ENCODE data around the gene PARD6G. TPM values are rescaled to one million over a fixed set of nuclear protein-coding genes. Genes with fewer than 3 reads are reported as not detected.

PARD6G gene
- total and polyA plus RNA-seq, 3 donors from 2014 or later, result 3.0 to 7.5 (median 5.3) TPM

- intact Hi-C loops (cut with DNase I; ENCODE audit: low total_unique reads), result no loop called here
- no peak for DNase-seq
These were observed 84.1 kb downstream of the PARD6G start for GRCh38 chr18:80163183-80163582.

GRCh38 chr18:80161781-80162417, 85.4 kb downstream of the PARD6G start:
- 84 to 85% methylated on average over 6 to 7 of the region's 7 CpGs for WGBS, 2 donors
- H3K27ac ChIP-seq, result no peak overlapping the region
- H3K27me3 ChIP-seq, result no peaks in the 10 kb centered on the region
- no peak overlapping the region for H3K4me3 ChIP-seq
- intact Hi-C loops (cut with DNase I; ENCODE audit: low total_unique reads), result no loop called here
- no peak for DNase-seq
- no peak for TF ChIP-seq POLR2A (IDR thresholded peaks at IDR 0.05)
- no peak for TF ChIP-seq CTCF (IDR thresholded peaks at IDR 0.05)
- H3K36me3 ChIP-seq (ENCODE audit: low read depth, missing control alignments), result no peaks in the 10 kb centered on the region
- no peaks in the 10 kb centered on the region for H3K4me1 ChIP-seq
- no peaks in the 10 kb centered on the region for H3K9me3 ChIP-seq

More at GRCh38 chr18:80163183-80163582, 84.1 kb downstream of the PARD6G start:
- no peaks in the 10 kb centered on the region for H3K4me1 ChIP-seq
- H3K36me3 ChIP-seq (ENCODE audit: low read depth, missing control alignments), result no peaks in the 10 kb centered on the region
- 96 to 99% methylated on average over 7 of the region's 7 CpGs for WGBS, 2 donors
- TF ChIP-seq POLR2A (IDR thresholded peaks at IDR 0.05) (no peak), CTCF (IDR thresholded peaks at IDR 0.05) (no peak)
- H3K9me3 ChIP-seq, result no peaks in the 10 kb centered on the region
- no peak overlapping the region for H3K4me3 ChIP-seq
- H3K27ac ChIP-seq, result no peak overlapping the region
- no peaks in the 10 kb centered on the region for H3K27me3 ChIP-seq

GRCh38 chr18:80159713-80160636, 87.3 kb downstream of the PARD6G start:
- TF ChIP-seq CTCF (IDR thresholded peaks at IDR 0.05), result peak; percentile 33 to 77 (median 50)
- no peak for TF ChIP-seq POLR2A (IDR thresholded peaks at IDR 0.05)
- no peaks in the 10 kb centered on the region for H3K4me1 ChIP-seq
- intact Hi-C loops (cut with DNase I; ENCODE audit: low total_unique reads), result no loop called here
- no peaks in the 10 kb centered on the region for H3K27me3 ChIP-seq
- 49 to 51% methylated on average over 38 to 99 of the region's 109 CpGs for WGBS, 2 donors
- H3K4me3 ChIP-seq, result peak overlapping the region; percentile 25 to 49
- no peak overlapping the region for H3K27ac ChIP-seq
- no peaks in the 10 kb centered on the region for H3K36me3 ChIP-seq (ENCODE audit: low read depth, missing control alignments)
- DNase-seq, result peak; percentile 49
- H3K9me3 ChIP-seq, result no peaks in the 10 kb centered on the region

GRCh38 chr18:80158365-80158764, 88.9 kb downstream of the PARD6G start:
- intact Hi-C loops (cut with DNase I; ENCODE audit: low total_unique reads), result no loop called here
- DNase-seq, result no peak
- H3K27me3 ChIP-seq, result no peaks in the 10 kb centered on the region

More at GRCh38 chr18:80158365-80158764, 88.9 kb downstream of the PARD6G start:
- WGBS, 2 donors, result 49 to 64% methylated on average over 3 to 5 of the region's 5 CpGs
- no peak for TF ChIP-seq CTCF (IDR thresholded peaks at IDR 0.05)
- TF ChIP-seq POLR2A (IDR thresholded peaks at IDR 0.05), result no peak
- H3K27ac ChIP-seq, result no peak overlapping the region
- no peak overlapping the region for H3K4me3 ChIP-seq
- no peaks in the 10 kb centered on the region for H3K9me3 ChIP-seq
- no peaks in the 10 kb centered on the region for H3K4me1 ChIP-seq
- H3K36me3 ChIP-seq (ENCODE audit: low read depth, missing control alignments), result no peaks in the 10 kb centered on the region
